PC-3 (cell line): ENCODE data around the gene C22orf23. TPM values are rescaled to one million over a fixed set of nuclear protein-coding genes. Genes with fewer than 3 reads are reported as not detected.

Source experiments
- ATAC-seq: fragments of 200-7000 bp; cut with Tn5 transposase; 2 replicates; pipeline ENCODE4 v1.9.1; 2020; ENCODE audit warnings: mild to moderate bottlenecking, moderate library complexity
- BruUV-seq: library from RNA; stranded (reverse); fragments of 400-500 nt; replicated peaks from 2 replicates; lab custom pipeline; 2021; lab: Mats Ljungman, UMichigan
- CTCF ChIA-PET: fragments of 300-600 bp; sonication (Branson Sonifier 250); formaldehyde crosslinking; loops from one replicate; lab custom pipeline; 2022; ENCODE audit warnings: antibody characterized with exemption; lab: Charles Lee
- POLR2A ChIA-PET: fragments of 300-600 bp; sonication (Branson Sonifier 250); formaldehyde crosslinking; loops from one replicate; lab custom pipeline; 2022; ENCODE audit warnings: antibody characterized with exemption; ENCODE audit not compliant: unreplicated experiment; lab: Charles Lee
- DNase-seq: peaks from one replicate; pipeline ENCODE4 v3.0.0-alpha.2; 2015
- H2AFZ ChIP-seq: fragments of 300-600 bp; sonication (generic); 2 replicates; pipeline ENCODE4 v1.6.0; 2016; ENCODE audit warnings: antibody characterized with exemption, low read length
- H3F3A ChIP-seq: fragments of 300-600 bp; sonication (generic); one replicate; pipeline ENCODE4 v1.6.0; 2017; ENCODE audit warnings: antibody characterized with exemption, low read length, control low read depth, mild to moderate bottlenecking; ENCODE audit not compliant: unreplicated experiment
- H3K27ac ChIP-seq: fragments of 300-600 bp; sonication (generic); 2 replicates; pipeline ENCODE4 v1.5.1; 2016; ENCODE audit warnings: mild to moderate bottlenecking, low read length
- H3K27me3 ChIP-seq: fragments of 300-600 bp; sonication (generic); 2 replicates; pipeline ENCODE4 v1.6.1; 2016; ENCODE audit warnings: low read length, mixed read lengths
- H3K36me3 ChIP-seq: fragments of 300-600 bp; sonication (generic); 2 replicates; pipeline ENCODE4 v1.6.1; 2016; ENCODE audit warnings: low read depth, mixed run types, low read length, mixed read lengths
- H3K4me1 ChIP-seq: fragments of 300-600 bp; sonication (generic); 2 replicates; pipeline ENCODE4 v1.5.1; 2016; ENCODE audit warnings: low read length; ENCODE audit not compliant: insufficient read depth
- H3K4me2 ChIP-seq: fragments of 300-600 bp; sonication (generic); 2 replicates; pipeline ENCODE4 v1.6.0; 2016; ENCODE audit warnings: low read length
- H3K4me3 ChIP-seq: fragments of 300-600 bp; sonication (generic); 2 replicates; pipeline ENCODE4 v1.5.1; 2016; ENCODE audit warnings: mild to moderate bottlenecking, low read length, mixed read lengths
- H3K79me2 ChIP-seq: fragments of 300-600 bp; sonication (generic); 2 replicates; pipeline ENCODE4 v1.6.1; 2017; ENCODE audit warnings: low read length, mixed read lengths
- H3K9ac ChIP-seq: fragments of 300-600 bp; sonication (generic); 2 replicates; pipeline ENCODE4 v1.6.0; 2016; ENCODE audit warnings: mild to moderate bottlenecking, low read length
- H3K9me2 ChIP-seq: fragments of 300-600 bp; sonication (generic); replicated peaks from 2 replicates; pipeline ENCODE4 v1.6.1; 2016; ENCODE audit warnings: mixed run types, low read length, mixed read lengths
- H3K9me3 ChIP-seq: fragments of 300-600 bp; sonication (generic); 2 replicates; pipeline ENCODE4 v1.6.1; 2016; ENCODE audit warnings: low read length, mixed read lengths
- H4K20me1 ChIP-seq: fragments of 300-600 bp; sonication (generic); 2 replicates; pipeline ENCODE4 v1.6.1; 2016; ENCODE audit warnings: low read length, mixed read lengths
- CTCF ChIP-seq: fragments of 300-600 bp; sonication (generic); conservative IDR thresholded peaks from 2 replicates; pipeline ENCODE4 v1.5.1; 2017; ENCODE audit warnings: antibody characterized with exemption, low read depth, mild to moderate bottlenecking, low read length
- EZH2 ChIP-seq: fragments of 300-600 bp; sonication (generic); IDR thresholded peaks from one replicate; pipeline ENCODE4 v1.6.1; 2017; ENCODE audit warnings: antibody characterized with exemption, mild to moderate bottlenecking, low read length; ENCODE audit not compliant: unreplicated experiment
- EZH2phosphoT487 ChIP-seq: fragments of 300-600 bp; sonication (generic); IDR thresholded peaks from 2 replicates; pipeline ENCODE4 v1.6.1; 2018; ENCODE audit warnings: mild to moderate bottlenecking, antibody characterized with exemption, low read length, borderline replicate concordance
- intact Hi-C: fragments of 100-400 bp; cut with micrococcal nuclease; formaldehyde crosslinking; loops from 2 replicates; pipeline ENCODE4 v1.9.0; 2023
- total RNA-seq: library from RNA; depleted of rRNA; stranded (reverse); fragments of >200 nt; gene quantifications from 2 replicates; pipeline ENCODE4 v1.2.3, GENCODE V29; 2014

C22orf23 gene
- total RNA-seq, 1 experiment from 2014 or later: 0.69 TPM

DNA sequence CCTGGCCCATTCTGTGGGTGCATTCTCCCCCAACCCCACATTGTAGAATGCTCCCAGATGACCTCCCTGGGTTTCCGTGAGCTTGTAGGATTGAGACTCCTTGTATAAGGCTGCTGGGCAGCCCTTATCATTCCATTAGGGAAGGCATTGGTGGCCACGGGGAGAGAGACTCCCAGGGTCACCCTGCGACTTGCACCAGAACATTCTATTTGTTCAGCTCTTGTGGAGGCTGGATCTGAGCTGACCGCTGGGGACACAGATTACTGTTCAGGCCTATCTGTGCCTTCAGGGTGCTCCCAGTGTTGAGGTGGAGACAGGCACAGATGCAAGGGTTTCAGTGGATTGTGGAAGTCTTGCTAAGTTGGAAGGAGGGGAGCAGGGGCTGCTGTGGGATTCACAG, 29.5 kb downstream of the C22orf23 start:
- ATAC-seq (no peak), DNase-seq (no peak)
- no peaks in the 10 kb centered on the region for H3K79me2 ChIP-seq
- no peak overlapping the region for H3K9ac ChIP-seq
- ChIA-PET POLR2A (no interaction called here), CTCF (no interaction called here)
- no peaks in the 10 kb centered on the region for H3K9me2 ChIP-seq
- TF ChIP-seq EZH2: no peak
- TF ChIP-seq EZH2phosphoT487: no peak
- no peak for TF ChIP-seq CTCF
- H3K4me1 ChIP-seq: no peaks in the 10 kb centered on the region
- H2AFZ ChIP-seq: no peak overlapping the region
- intact Hi-C loops: no loop called here
- no peak overlapping the region for H3K4me2 ChIP-seq
- no peaks in the 10 kb centered on the region for H3F3A ChIP-seq
- H3K27me3 ChIP-seq: no peaks in the 10 kb centered on the region
- no TSS peak for BruUV-seq
- H4K20me1 ChIP-seq: no peaks in the 10 kb centered on the region
- no peaks in the 10 kb centered on the region for H3K9me3 ChIP-seq
- H3K4me3 ChIP-seq: no peak overlapping the region
- H3K36me3 ChIP-seq: no peaks in the 10 kb centered on the region; the same call in 1 of the 2 replicates
- no peak overlapping the region for H3K27ac ChIP-seq

- DNase-seq: no peak
- Histone ChIP-seq H3K9me2 (no peaks in the 10 kb centered on the region), H3K27ac (no peak overlapping the region), H3K27me3 (no peaks in the 10 kb centered on the region), H3K4me2 (no peak overlapping the region), H3K9ac (no peak overlapping the region), H3K4me1 (no peaks in the 10 kb centered on the region), H3K9me3 (no peaks in the 10 kb centered on the region), H4K20me1 (no peaks in the 10 kb centered on the region), H3K36me3 (no peaks in the 10 kb centered on the region), H3F3A (no peaks in the 10 kb centered on the region), H2AFZ (no peak overlapping the region), H3K79me2 (no peaks in the 10 kb centered on the region), H3K4me3 (no peak overlapping the region)
- TF ChIP-seq CTCF: no peak
- no peak for TF ChIP-seq EZH2
- no peak for TF ChIP-seq EZH2phosphoT487
- CTCF ChIA-PET: no interaction called here
- POLR2A ChIA-PET: no interaction called here
- intact Hi-C loops: no loop called here
- no peak for ATAC-seq
- BruUV-seq: no TSS peak
These were observed 31.2 kb downstream of the C22orf23 start for GRCh38 chr22:37922191-37922590.

DNA sequence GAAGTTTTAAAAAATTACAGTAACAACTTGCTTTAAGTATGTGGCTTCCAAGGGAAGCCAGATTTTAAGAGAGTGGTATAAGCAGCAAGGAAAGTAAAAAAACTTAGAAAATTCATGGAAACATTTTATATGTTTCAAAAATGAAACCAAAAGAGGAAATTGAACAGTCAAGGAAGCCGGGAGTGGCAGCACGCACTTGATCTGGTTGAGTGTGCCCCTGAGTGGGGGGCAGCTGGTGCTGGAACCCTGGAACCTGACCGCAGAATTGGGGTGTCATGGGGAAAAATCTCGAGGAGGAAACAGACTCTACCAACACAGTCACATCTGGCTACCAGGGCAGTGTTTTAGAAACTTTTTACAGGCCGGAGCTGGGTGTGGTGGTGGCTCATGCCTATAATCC, 33.3 kb downstream of the C22orf23 start:
- TF ChIP-seq CTCF: no peak
- TF ChIP-seq EZH2phosphoT487: no peak
- TF ChIP-seq EZH2: no peak
- no peak overlapping the region for H3K4me2 ChIP-seq
- POLR2A ChIA-PET: no interaction called here
- H3K9me3 ChIP-seq: no peaks in the 10 kb centered on the region
- no peak overlapping the region for H3K4me3 ChIP-seq
- intact Hi-C loops: no loop called here
- CTCF ChIA-PET: no interaction called here
- no peaks in the 10 kb centered on the region for H3K36me3 ChIP-seq
- H3K9me2 ChIP-seq: no peaks in the 10 kb centered on the region
- no peaks in the 10 kb centered on the region for H3K79me2 ChIP-seq
- H3F3A ChIP-seq: no peaks in the 10 kb centered on the region
- BruUV-seq: no TSS peak
- H3K27ac ChIP-seq: no peak overlapping the region
- no peaks in the 10 kb centered on the region for H3K4me1 ChIP-seq
- H3K27me3 ChIP-seq: no peaks in the 10 kb centered on the region
- no peak overlapping the region for H2AFZ ChIP-seq
- no peaks in the 10 kb centered on the region for H4K20me1 ChIP-seq
- DNase-seq (no peak), ATAC-seq (no peak)
- no peak overlapping the region for H3K9ac ChIP-seq
